NT2/D1 (cell line): ENCODE data around the gene CADM4.

Experiments
- SUZ12 ChIP-seq: IDR thresholded peaks from 2 replicates; pipeline ENCODE4 v1.6.1; 2011; ENCODE audit not compliant: insufficient read length, insufficient read depth; ENCODE audit errors: extremely low read depth
- YY1 ChIP-seq: IDR thresholded peaks from 2 replicates; pipeline ENCODE4 v1.6.1; 2011; ENCODE audit not compliant: insufficient read length, insufficient read depth
- ZNF274 ChIP-seq: IDR thresholded peaks from 2 replicates; pipeline ENCODE4 v1.6.1; 2011; ENCODE audit warnings: mild to moderate bottlenecking, low read depth, low read length

DNA sequence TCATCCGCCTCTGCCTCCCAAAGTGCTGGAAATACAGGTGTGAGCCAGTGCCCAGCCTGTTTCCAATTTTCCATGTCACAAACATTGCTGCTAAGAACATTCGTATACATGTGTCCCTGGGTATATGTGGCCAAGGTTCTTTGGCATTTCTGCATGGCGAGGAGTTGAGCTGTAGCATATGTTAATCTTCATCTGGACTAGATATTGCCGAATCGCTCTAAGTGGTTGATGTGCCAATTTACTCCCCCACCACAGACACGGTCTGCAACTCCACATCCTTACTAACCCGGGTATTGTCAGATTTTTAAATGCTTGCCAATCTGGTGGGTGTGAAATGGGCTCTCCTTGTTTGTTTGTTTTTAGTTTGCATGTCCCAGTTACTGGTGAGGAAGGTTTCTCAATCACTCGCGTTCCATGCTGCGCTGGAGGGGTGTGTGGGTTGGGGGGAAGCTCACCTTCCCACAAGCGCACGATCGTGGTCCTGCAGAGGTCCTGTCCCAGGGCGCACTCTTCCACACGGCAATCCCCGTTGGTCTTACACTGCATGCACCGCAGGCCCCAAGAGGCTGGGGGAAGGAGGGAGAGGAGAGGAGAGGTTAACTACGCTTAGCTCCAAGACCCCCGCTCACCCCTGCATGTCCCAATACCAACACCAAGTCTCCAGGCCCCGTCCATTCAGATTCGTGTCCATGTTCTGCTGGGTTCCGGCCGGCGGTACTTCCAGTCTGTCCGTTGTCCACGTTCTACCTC lies 27.7 kb upstream of the CADM4 start:
- TF ChIP-seq ZNF274 (no peak), SUZ12 (no peak), YY1 (no peak)
